Inflammatory macrophage (primary cell): Measurements from ENCODE around the gene CCR7.
"Not testable (repeated sequence)": the region's sequence is repeated elsewhere in the genome, so short reads cannot be mapped to it uniquely, and the experiment has no call there.

Source experiments
- DNase-seq, 2 donors: peaks; one replicate each; pipeline ENCODE4 v3.0.0-alpha.2; 2020 to 2022

The CCR7 gene

GRCh38 chr17:40548982-40549685 lies 16.1 kb downstream of the CCR7 start:
- DNase-seq = no peak

DNA sequence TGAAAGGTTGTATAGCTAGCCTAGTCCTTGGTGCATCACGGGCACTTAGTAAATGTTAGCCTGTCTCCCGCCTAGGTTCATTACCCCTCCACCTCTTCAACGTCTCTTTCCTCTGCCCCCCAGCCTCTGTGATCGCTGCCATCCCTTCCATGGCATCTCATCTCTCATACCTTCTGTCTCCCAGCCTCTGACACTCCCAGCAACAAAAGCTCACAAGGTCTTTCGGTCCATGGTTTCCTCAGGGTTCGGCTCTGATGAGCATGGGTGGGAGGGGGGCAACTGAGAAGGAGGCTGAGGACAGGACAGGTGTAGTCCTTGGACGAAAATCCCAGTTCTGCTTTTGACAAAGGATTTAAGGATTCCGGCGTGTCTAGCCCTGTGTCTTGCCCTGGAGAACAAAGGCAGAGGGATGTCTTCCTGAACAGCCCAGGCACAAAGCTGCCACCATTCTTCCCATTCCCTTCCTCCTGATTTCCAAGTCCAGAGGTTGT lies 16.7 kb downstream of the CCR7 start:
- no peak for DNase-seq

GRCh38 chr17:40547785-40548478 lies 17.3 kb downstream of the CCR7 start:
- no peak for DNase-seq

GRCh38 chr17:40547079-40547784 lies 18.0 kb downstream of the CCR7 start:
- no peak for DNase-seq

DNA sequence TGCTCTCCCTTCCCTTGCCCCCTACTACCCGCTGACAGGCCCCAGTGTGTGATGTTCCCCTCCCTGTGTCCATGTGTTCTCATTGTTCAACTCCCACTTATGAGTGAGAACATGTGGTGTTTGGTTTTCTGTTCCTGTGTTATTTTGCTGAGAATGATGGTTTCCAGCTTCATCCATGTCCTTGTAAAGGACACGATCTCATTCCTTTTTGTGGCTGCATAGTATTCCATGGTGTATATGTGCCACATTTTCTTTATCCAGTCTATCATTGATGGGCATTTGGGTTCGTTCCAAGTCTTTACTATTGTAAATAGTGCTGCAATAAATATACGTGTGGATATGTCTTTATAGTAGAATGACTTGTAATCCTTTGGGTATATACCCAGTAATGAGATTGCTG lies 18.8 kb downstream of the CCR7 start:
- DNase-seq = not testable (repeated sequence)

DNA sequence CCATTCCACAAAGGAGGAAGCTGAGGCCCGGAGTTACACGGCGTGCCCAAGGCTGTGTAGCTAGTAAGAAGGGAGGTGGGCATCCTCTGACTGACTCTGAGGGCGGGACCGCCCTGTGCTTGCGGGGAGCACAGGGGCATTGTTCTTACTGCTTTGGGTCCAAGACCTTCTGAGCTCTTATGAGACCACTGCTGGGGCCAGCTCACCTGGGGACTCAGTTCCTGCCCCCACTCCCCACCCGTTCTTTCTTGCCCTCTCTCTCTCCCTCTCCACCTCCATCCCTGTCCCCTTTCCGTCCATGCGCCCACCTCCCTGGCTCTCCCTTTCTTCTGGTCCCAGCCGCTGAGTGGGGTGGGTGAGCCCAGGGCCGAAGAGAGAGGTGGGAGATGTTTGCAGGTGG lies 19.6 kb downstream of the CCR7 start:
- DNase-seq = no peak

DNA sequence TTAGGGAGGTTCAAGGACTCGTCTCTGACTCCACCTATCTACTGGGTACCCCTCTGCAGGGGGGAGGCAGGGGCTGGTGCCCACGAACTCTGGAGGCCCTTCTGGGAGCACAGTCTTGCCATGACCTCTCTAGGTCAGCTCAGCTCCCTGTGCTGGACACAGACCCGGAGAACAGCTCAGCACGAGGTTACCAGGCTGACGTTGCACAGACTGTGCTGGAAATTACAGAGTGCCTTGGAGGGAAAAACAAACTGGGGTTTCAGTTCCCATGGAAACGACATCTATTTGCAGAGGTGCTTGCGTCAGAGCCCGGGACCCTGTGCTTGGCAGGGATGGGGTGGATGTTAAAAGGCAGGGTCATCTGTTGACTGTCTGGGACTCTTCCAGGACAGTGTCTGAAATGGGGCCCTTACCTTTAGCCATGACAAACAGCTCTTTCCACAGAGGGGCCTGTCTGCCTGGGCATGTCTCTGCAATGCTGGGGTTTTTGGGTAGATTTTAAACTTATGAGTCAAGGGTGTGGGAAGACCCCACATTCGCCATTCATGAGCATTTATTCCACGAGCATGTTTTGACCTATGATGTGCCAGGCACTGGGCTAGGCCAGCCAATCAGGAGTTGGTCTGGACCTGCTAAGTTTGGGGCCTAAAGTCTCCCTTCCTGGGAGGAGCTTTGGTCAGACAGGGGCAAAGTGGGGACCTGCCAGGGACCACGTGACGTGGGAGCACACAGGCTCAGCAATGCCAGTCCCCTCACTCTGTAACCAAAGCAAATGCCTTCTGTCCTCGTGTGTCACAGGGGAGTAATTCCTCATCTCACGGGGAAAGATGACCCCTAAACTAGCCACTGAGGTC lies 22.5 kb downstream of the CCR7 start:
- no peak for DNase-seq

DNA sequence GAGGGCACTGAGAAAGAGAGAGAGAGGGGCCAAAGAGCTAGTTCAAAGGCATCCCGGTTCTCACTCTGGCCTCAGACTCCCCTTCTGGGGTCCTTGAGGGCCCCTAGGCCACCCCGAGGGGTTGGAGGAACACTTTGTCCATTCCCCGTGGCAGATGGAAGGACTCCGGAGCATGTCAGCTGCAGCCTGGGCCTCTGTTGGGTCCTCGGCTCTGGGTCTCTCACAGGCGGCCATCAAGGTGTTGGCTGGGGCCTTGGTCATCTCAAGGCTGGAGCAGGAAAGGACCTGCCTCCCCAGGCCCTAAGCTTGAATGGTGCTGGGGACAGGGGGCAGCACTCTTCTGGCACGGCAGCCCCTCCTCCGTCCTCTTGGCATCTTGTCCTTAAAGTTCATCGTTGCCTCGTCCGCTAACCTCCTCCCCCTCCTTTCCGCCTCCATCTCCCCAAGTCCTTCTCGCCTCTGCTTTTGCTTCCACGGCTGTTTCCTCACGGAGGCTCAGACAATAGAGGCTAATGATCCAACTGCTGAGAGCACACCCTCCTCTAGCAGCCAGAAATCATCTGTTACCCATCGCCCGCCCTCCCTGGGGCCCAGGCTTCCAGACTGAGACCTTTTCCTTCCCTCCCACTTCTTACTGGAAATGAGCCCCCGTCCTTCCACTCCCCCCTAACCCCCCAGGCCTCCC lies 23.3 kb downstream of the CCR7 start:
- DNase-seq = no peak

DNA sequence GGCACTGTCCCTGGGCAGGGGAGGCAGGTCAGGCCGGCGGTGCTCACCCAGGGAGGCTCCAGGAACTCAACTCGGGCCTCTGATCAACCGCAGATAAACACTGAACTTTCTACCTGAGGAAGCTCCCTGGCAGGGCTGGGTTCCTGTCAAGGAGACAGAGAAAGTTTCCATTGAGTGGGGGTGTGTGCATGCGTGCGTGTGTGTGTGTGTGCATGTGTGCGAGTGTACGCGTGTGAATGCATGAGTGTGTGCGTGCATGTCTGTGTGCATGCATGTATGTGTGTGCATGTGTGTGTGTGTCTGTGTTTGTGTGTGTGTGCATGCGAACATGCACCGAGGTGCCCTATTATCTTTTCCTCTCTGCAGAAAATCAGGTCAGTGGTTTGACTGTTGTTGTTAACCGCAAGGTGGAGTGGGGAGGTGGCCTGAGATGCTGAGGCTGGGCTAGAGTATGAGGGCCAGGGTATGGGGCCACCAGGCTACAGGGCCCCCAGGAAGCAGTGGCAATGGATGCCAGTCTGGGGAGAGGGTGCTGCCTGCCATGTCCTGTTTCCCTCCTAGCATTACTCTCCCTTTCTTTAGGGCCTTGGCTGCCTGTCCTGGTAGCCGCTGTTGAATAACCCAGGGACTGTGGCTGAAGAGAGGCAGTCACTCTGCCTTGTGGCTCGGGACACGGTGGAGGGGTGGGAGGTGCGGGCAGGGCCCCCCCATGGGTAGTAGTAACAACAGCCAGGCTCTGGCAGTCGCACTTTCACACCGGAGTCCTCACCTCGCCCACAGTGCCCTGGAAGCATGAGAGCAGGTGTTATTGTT lies 24.0 kb downstream of the CCR7 start:
- DNase-seq = no peak

- DNase-seq = no peak
Measured at GRCh38 chr17:40540448-40540847, 24.8 kb downstream of the CCR7 start.

DNA sequence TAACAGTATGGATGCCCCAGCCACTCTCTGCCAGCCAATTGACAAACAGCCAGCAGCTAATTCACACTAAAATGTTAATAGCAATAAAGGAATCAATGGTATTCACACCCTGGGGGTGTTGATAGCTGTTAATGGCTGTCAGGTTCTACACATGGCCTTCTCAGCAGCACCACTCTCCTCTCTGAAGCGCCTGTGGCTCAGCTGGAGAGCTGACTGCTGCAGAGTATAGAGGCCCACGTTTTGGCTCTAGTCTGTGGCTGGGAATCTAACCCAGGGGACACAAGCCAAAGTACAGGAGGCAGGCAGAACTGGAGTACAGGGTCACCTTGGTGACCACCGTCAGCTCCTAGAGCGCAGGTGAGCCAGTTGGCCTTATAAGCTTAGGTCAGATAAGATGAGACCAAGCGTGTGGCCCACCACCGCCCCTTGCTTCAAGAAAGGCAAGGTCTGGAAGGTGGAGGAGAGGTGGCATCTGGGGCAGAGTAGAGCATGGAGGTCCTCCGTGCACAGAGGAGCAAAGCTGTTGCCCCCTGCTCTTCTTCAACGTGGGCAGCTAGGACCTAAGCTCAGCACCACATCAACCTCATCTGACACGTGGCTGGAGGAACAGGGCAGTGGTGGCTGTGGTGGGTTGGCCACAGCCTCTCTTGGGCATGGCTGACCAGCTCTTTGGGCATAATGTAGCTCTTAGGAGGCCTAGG lies 25.4 kb downstream of the CCR7 start:
- no peak for DNase-seq

- DNase-seq = no peak
Measured at GRCh38 chr17:40538936-40539705, 26.2 kb downstream of the CCR7 start.

- no peak for DNase-seq
Measured at GRCh38 chr17:40538019-40538935, 27.0 kb downstream of the CCR7 start.

DNA sequence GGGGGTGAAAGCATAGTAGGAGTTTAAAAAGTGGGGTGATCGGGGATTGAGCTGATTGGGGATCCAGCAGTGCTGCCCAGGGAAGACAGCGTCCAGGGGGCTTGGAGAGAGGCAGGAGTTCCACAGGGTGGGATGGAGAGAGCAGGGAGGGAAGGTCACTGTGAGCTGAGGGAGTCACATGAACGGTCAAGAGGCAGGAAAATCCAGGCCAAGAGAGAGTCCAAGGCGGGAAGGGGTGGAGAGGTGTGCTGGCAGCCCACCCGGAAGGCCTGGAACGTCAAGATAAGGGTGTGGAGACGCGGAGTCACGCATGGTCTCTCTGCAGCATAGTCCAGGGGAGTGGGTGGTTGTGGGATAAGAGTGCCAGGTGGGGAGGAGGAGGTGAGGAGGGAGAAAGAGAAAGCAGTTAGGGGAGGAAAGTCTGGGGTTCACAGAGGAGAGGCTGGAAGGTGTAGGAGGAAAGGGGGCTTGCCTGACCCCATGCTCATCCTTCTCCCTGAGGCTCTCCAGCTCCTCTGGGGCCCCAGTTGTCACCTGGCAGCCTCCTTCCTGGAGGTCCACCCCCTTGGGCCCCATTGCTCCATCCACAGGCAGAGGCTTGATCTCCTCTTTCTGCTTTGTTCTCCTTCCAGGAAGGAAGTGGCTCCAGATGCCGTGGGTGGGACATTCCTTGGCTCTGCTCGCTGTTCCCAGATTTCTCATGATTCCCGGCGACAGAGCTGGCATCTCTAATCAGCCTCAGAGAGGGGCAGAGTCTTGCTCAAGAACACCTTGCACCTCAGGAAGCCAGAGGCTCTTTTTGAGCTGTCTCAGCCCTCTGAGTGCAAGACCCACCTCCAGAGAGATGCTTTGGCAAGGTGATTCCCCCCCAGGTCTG lies 28.7 kb downstream of the CCR7 start:
- DNase-seq = no peak

- peak; percentile 17 to 37 for DNase-seq
Measured at GRCh38 chr17:40535924-40536294, 29.4 kb downstream of the CCR7 start.

DNA sequence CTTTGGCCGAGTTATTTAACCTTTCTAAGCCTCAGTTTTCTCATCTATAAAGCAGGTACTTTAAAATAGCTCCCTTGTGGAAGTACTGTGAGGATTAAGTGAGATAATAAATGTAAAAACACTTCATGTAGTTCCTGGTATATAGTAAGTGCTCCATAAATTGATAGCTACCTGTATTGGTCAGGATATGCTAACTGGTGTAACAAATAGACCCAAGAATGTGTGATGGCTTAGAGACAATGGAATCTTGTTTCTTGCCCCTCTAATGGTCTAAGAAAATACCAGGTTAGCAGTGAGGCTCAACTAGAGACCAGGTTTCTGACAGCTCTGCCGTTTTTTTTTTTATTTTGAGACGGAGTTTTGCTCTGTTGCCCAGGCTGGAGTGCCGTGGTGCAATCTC lies 29.8 kb downstream of the CCR7 start:
- no peak for DNase-seq

DNA sequence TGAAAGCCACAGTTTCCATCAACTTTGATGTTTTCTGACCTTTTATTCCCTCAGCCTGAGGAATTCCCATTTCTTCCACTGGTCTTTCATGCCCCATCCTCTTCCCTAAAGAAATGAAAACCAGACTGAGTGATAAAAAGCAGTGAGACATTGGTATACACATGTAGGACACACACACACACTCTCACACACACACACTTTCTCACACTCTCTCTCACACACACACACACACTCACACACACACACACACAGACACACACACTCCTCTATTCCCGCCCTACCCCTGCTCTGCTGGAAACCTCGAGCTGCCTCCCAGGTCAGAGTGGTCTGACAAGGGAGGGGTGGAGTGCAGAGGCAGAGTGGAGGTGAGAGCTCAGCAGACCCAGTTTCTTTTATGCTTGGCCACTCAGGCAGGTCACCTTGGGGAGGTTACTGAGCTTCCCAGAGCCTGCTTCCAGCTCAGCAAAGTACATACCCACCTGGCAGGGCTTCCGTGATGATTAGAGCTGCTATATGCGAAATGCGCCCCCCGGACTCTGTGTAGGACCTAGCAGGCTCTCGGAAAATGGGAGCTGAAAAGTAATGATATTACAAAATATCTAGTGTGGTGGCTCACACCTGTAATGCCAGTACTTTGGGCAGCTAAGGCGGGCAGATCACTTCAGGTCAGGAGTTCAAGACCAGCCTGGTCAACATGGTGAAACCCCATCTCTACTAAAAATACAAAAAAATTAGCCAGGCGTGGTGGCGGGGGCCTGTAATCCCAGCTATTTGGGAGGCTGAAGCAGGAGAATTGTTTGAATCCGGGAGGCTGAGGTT lies 30.7 kb downstream of the CCR7 start:
- DNase-seq = no peak
